DMS53 (cell line): Measurements from ENCODE around the gene PIAS3.
"Not testable (repeated sequence)": the region's sequence is repeated elsewhere in the genome, so short reads cannot be mapped to it uniquely, and the experiment has no call there.

Experiments
- DNase-seq: peaks from one replicate; lab custom pipeline; 2025; lab: John Stamatoyannopoulos, UW

Gene PIAS3

GRCh38 chr1:145874646-145875045 is 15.8 kb upstream of the PIAS3 start:
- no peak for DNase-seq

GRCh38 chr1:145871994-145872924 is 13.4 kb upstream of the PIAS3 start:
- no peak for DNase-seq

- DNase-seq, result no peak
These were observed 9.4 kb upstream of the PIAS3 start for GRCh38 chr1:145868232-145868631.

GRCh38 chr1:145863282-145864018 is 4.6 kb upstream of the PIAS3 start:
- DNase-seq, result no peak

- DNase-seq, result peak; percentile 91
These were observed 676 bp upstream of the PIAS3 start for GRCh38 chr1:145859491-145860023.

GRCh38 chr1:145858238-145858900 is 512 bp downstream of the PIAS3 start:
- peak; percentile 66 for DNase-seq

GRCh38 chr1:145857170-145857569 is 1.7 kb downstream of the PIAS3 start:
- no peak for DNase-seq

- no peak for DNase-seq
These were observed 3.4 kb downstream of the PIAS3 start for GRCh38 chr1:145855426-145855948.

- DNase-seq, result no peak
These were observed 9.3 kb downstream of the PIAS3 start for GRCh38 chr1:145849356-145850160.

- no peak for DNase-seq
These were observed 11.1 kb downstream of the PIAS3 start for GRCh38 chr1:145847827-145848226.

- DNase-seq, result peak; percentile 46
These were observed 12.7 kb downstream of the PIAS3 start for GRCh38 chr1:145846201-145846612.

GRCh38 chr1:145845514-145846161 is 13.2 kb downstream of the PIAS3 start, which contains the start of gene NUDT17:
NUDT17 (plus strand) TSS chr1:145845630; CDS start chr1:145845641, 11 bp downstream.
- DNase-seq, result peak; percentile 92

- DNase-seq, result peak; percentile 72
These were observed 13.8 kb downstream of the PIAS3 start for GRCh38 chr1:145845144-145845513.

- peak; percentile 46 for DNase-seq
These were observed 15.8 kb downstream of the PIAS3 start for GRCh38 chr1:145843031-145843430.

- DNase-seq, result no peak
These were observed 21.2 kb downstream of the PIAS3 start for GRCh38 chr1:145837656-145838055.

- not testable (repeated sequence) for DNase-seq
These were observed 28.1 kb downstream of the PIAS3 start for GRCh38 chr1:145830810-145831209.

GRCh38 chr1:145828367-145829026 is 30.4 kb downstream of the PIAS3 start:
- DNase-seq, result no peak

GRCh38 chr1:145827966-145828365 is 30.9 kb downstream of the PIAS3 start:
- no peak for DNase-seq

- no peak for DNase-seq
These were observed 32.9 kb downstream of the PIAS3 start for GRCh38 chr1:145826030-145826429.

- no peak for DNase-seq
These were observed 34.4 kb downstream of the PIAS3 start for GRCh38 chr1:145824499-145824842.
